Endothelial cell of umbilical vein (primary cell): ENCODE results near the gene GLYATL1.

Experiments used
- EZH2 ChIP-seq: IDR thresholded peaks from 2 replicates; pipeline ENCODE4 v1.6.1; 2012; ENCODE audit warnings: borderline replicate concordance, low read depth, mild to moderate bottlenecking, moderate library complexity, low read length, inconsistent platforms; ENCODE audit not compliant: severe bottlenecking
- MYC ChIP-seq: IDR thresholded peaks from one replicate; pipeline ENCODE4 v1.6.1; 2011; ENCODE audit warnings: mild to moderate bottlenecking, low read depth, low read length
- TF ChIP-seq, protein P1 (sequence below), 2 donors: IDR thresholded peaks; 1 replicate in 1 of 2; 2 replicates in 1 of 2; pipeline ENCODE4 v1.5.1; 2011; ENCODE audit warnings: low read length in 2 of 2, mild to moderate bottlenecking in 2 of 2, moderate library complexity in 2 of 2, control low read depth in 1 of 2, inconsistent platforms in 1 of 2, low read depth in 1 of 2; ENCODE audit not compliant: insufficient read depth in 1 of 2; ENCODE audit errors: extremely low read depth in 1 of 2

DNA sequence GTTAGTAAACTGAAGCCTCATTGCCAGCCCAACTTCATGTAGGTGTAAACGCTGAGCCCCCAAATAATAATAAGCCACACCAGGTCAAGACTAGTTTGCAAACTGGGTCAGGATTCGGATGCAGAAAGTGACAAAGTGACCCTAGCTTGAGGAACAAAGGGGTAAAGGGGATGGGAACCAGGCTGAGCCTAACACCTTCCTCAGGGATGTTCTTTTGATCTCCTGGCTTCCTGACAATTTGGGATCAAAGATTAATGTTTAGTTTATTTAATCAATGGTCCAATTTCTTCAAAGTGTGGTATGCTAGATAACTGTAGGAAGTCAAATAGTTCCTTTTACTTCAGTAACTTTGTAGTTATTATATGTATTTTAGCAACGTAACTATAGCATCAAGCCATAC is 9.9 kb downstream of the GLYATL1 start:
- TF ChIP-seq EZH2 (no peak), MYC (no peak)
- TF ChIP-seq, protein P1, sequence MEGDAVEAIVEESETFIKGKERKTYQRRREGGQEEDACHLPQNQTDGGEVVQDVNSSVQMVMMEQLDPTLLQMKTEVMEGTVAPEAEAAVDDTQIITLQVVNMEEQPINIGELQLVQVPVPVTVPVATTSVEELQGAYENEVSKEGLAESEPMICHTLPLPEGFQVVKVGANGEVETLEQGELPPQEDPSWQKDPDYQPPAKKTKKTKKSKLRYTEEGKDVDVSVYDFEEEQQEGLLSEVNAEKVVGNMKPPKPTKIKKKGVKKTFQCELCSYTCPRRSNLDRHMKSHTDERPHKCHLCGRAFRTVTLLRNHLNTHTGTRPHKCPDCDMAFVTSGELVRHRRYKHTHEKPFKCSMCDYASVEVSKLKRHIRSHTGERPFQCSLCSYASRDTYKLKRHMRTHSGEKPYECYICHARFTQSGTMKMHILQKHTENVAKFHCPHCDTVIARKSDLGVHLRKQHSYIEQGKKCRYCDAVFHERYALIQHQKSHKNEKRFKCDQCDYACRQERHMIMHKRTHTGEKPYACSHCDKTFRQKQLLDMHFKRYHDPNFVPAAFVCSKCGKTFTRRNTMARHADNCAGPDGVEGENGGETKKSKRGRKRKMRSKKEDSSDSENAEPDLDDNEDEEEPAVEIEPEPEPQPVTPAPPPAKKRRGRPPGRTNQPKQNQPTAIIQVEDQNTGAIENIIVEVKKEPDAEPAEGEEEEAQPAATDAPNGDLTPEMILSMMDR (IDR thresholded peaks at IDR 0.05; ENCODE audit: extremely low read depth in 1 of 2, insufficient read depth in 1 of 2, low read depth in 1 of 2, low read length in 2 of 2) = no peak
